Common myeloid progenitor, CD34-positive (primary cell): ENCODE measurements around the gene PKD1L1.
"Not testable (repeated sequence)": the region's sequence is repeated elsewhere in the genome, so short reads cannot be mapped to it uniquely, and the experiment has no call there.

Experiments
- CTCF ChIA-PET: fragments of 350-600 bp; sonication (Branson Sonifier 250); formaldehyde crosslinking; loops from one replicate; lab custom pipeline; 2021; ENCODE audit warnings: antibody characterized with exemption; lab: Charles Lee
- POLR2A ChIA-PET: fragments of 350-600 bp; sonication (Branson Sonifier 250); formaldehyde crosslinking; loops from one replicate; lab custom pipeline; 2021; ENCODE audit warnings: antibody characterized with exemption; lab: Charles Lee
- DNase-seq, 3 donors: peaks; one replicate each; pipeline versions ENCODE4 v3.0.0 to v3.0.0-alpha.2; 2013
- H3K27ac ChIP-seq, 2 experiments: 1 replicate in 1 of 2; 2 replicates in 1 of 2; pipeline ENCODE4 v1.7.0; 2013; ENCODE audit warnings: inconsistent platforms in 2 of 2, low read length in 2 of 2, mild to moderate bottlenecking in 2 of 2, low read depth in 1 of 2, moderate library complexity in 1 of 2; ENCODE audit not compliant: severe bottlenecking in 2 of 2, insufficient read depth in 1 of 2, poor library complexity in 1 of 2
- H3K27me3 ChIP-seq, 5 experiments: replicated peaks in 2 of 5; 1 replicate in 3 of 5; 2 replicates in 2 of 5; pipeline versions ENCODE4 v1.6.1 to v1.7.0; 2013; ENCODE audit warnings: low read length in 4 of 5, mild to moderate bottlenecking in 2 of 5, moderate library complexity in 2 of 5, inconsistent platforms in 1 of 5; ENCODE audit not compliant: insufficient read depth in 5 of 5, control insufficient read depth in 4 of 5
- H3K36me3 ChIP-seq, 4 experiments: 1 replicate in 2 of 4; 2 replicates in 2 of 4; pipeline versions ENCODE4 v1.6.1 to v1.7.0; 2013; ENCODE audit warnings: low read length in 3 of 4, control low read depth in 1 of 4, mild to moderate bottlenecking in 1 of 4; ENCODE audit not compliant: control insufficient read depth in 4 of 4, insufficient read depth in 4 of 4
- H3K4me1 ChIP-seq, 4 experiments: 1 replicate in 3 of 4; 2 replicates in 1 of 4; pipeline versions ENCODE4 v1.6.1 to v1.7.1; 2013; ENCODE audit warnings: low read length in 3 of 4, mild to moderate bottlenecking in 3 of 4, control low read depth in 1 of 4, inconsistent platforms in 1 of 4, moderate library complexity in 1 of 4; ENCODE audit not compliant: control insufficient read depth in 4 of 4, insufficient read depth in 4 of 4; ENCODE audit errors: control extremely low read depth in 1 of 4
- H3K4me3 ChIP-seq, 7 experiments: 1 replicate in 4 of 7; 2 replicates in 3 of 7; pipeline versions ENCODE4 v1.5.1 to v1.7.0; 2013; ENCODE audit warnings: mild to moderate bottlenecking in 7 of 7, low read length in 6 of 7, moderate library complexity in 6 of 7, inconsistent platforms in 2 of 7, low read depth in 2 of 7, control low read depth in 1 of 7; ENCODE audit not compliant: insufficient read depth in 4 of 7, control insufficient read depth in 1 of 7; ENCODE audit errors: extremely low read depth in 1 of 7
- H3K9me3 ChIP-seq, 5 experiments: 1 replicate in 4 of 5; 2 replicates in 1 of 5; pipeline versions ENCODE4 v1.6.1 to v1.7.1; 2013; ENCODE audit warnings: low read length in 4 of 5, mild to moderate bottlenecking in 2 of 5, inconsistent platforms in 1 of 5, low read depth in 1 of 5, moderate library complexity in 1 of 5; ENCODE audit not compliant: control insufficient read depth in 4 of 5, insufficient read depth in 2 of 5; ENCODE audit errors: control extremely low read depth in 1 of 5
- WGBS: methylation state at CpG from one replicate; pipeline ENCODE4 v1.1.5; 2013; ENCODE audit not compliant: insufficient coverage; 5-methylcytosine and 5-hydroxymethylcytosine counted together

PKD1L1 gene

DNA sequence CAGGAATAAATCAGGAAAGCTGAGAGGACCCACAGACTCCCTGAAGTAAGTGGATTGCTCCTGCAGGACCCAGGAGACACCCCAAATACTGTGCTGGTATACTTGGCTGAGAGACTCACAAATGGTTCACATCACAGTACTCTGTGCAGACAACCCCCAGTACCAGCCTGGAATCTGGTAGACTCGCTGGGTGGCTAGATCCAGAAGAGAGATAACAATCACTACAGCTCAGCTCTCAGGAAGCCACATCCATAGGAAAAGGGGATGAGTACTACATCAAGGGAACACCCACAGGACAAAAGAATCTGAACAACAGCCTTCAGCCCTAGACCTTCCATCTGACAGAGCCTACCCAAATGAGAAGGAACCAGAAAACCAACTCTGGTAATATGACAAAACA lies 31.8 kb downstream of the PKD1L1 start:
- H3K9me3 ChIP-seq, H3K27ac ChIP-seq, DNase-seq, H3K4me3 ChIP-seq, H3K4me1 ChIP-seq, H3K27me3 ChIP-seq, POLR2A ChIA-PET, H3K36me3 ChIP-seq: not testable (repeated sequence)
- no CpG with 5 or more reads among the region's 1 CpG for WGBS
- CTCF ChIA-PET: interaction anchor here (1.2 kb wide), 2 partner anchors 13 to 28 kb away, joined by 3 read pairs; no protein-coding TSS in a partner anchor

DNA sequence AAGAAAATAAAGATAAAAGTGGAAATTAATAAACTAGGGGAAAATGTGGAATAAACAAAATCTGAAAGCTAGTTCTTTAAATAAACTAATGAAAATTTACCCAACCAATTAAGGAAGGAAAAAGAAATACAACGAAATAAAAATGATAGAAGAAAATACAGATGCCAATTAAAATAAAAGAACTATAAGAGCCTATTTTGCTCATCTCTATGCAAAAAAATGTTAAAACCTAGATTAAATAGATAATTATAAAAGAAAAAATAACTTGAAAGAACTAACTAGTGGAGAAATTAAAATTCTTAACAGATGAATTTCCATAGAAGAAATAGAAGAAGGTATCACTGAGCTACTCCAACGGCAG lies 32.7 kb downstream of the PKD1L1 start:
- no peak for DNase-seq
- Histone ChIP-seq H3K4me1 (no peaks in the 10 kb centered on the region), H3K27me3 (peaks cover 0 to 5% (median 0%) of the 10 kb centered on the region in 5 experiments), H3K27ac (no peak overlapping the region), H3K36me3 (no peaks in the 10 kb centered on the region), H3K4me3 (no peak overlapping the region), H3K9me3 (no peaks in the 10 kb centered on the region)
- no CpG with 5 or more reads among the region's 2 CpGs for WGBS
- ChIA-PET CTCF (interaction anchor here (0.8 kb wide), 1 partner anchor 29 kb away, joined by 3 read pairs; no protein-coding TSS in a partner anchor), POLR2A (no interaction called here)

DNA sequence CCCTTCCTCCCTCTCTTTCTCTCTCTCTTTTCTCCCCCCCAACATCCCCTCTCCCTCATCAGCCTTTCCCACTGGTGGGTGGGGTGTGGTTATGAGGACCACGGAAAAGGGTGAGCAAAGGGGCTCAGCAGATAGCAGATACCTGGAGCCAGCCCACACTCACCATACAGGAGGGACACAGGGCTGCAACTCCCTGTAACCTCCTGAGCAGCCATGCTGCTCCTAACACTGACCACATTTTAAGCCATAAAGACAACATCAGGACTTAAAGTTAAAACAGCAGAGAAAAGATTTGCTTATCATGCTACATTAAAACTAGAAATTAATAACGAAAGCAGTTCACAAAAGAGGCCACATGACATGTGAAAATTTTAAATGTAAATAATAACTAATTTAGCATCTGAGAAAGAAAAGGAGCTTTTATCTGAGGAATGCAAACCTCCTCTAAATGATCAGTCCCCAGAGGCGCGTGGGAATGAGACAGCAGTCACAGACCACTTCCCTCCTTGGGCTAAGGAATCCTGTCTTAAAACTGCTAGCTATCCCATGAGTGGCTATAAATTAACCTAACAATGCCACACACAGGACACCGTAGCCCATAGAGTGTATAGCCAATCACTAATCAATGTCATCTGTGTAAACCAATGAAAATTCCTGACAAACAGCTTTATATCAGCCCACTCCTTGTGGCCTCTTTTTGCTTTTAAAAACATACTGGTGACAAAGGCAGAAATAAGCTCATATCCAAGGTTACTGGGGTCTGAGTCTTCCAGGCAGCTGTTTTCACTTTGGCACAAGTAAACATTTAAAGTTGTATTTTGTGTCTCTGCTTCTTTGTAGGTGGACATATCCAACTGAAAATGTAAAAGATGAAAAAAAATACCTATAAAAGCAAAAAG lies 33.3 kb downstream of the PKD1L1 start:
- no peak for DNase-seq
- WGBS: 87% methylated on average over 3 of the region's 5 CpGs
- no peak overlapping the region for H3K4me3 ChIP-seq
- no peaks in the 10 kb centered on the region for H3K9me3 ChIP-seq
- no peak overlapping the region for H3K27ac ChIP-seq
- ChIA-PET POLR2A (no interaction called here), CTCF (interaction anchor here (0.8 kb wide), 1 partner anchor 30 kb away, joined by 3 read pairs; no protein-coding TSS in a partner anchor)
- no peaks in the 10 kb centered on the region for H3K36me3 ChIP-seq
- no peaks in the 10 kb centered on the region for H3K4me1 ChIP-seq
- peaks cover 0 to 5% (median 0%) of the 10 kb centered on the region in 5 experiments for H3K27me3 ChIP-seq

DNA sequence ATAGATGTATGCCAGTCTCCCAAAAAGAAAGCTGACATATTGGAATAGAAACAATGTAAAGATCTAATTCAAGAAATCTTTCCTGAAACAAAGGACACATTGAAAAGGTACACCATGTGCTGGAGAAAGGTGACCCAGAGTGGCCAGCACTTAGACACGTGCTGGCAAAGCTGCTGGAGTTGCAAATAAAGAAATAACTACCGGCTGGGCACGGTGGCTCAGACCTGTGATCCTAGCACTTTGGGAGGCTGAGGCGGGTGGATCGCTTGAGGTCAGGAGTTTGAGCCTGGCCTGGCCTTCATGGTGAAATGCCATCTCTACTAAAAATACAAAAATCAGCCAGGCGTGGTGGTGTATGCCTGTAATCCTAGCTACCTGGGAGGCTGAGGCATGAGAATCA lies 35.9 kb downstream of the PKD1L1 start:
- no peak for DNase-seq
- Histone ChIP-seq H3K4me1 (no peaks in the 10 kb centered on the region), H3K4me3 (no peak overlapping the region), H3K9me3 (no peaks in the 10 kb centered on the region), H3K36me3 (no peaks in the 10 kb centered on the region), H3K27ac (no peak overlapping the region), H3K27me3 (peaks cover 0 to 5% (median 0%) of the 10 kb centered on the region in 5 experiments)
- WGBS: 92% methylated on average over 4 of the region's 6 CpGs
- CTCF ChIA-PET: no interaction called here
- POLR2A ChIA-PET: no interaction called here

DNA sequence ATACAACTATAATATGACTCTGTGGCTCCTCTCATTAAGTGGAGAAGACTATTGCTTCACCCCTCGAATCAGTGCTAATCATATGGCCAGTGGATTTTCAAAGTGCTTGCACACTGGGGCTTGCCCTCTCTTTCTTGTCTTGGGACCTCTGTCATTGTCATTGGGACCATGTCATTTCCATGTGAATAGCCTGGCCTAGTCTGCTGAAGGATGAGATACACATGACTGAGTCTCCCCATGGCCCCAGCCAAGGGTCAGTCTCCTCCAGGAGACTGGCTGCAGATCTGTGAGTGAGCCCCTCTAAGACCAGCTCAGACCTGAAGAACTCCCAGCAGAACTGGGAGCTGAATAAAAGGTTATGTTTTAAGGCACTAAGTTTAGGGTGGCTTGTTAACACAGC lies 39.5 kb downstream of the PKD1L1 start:
- Histone ChIP-seq H3K27me3 (no peaks in the 10 kb centered on the region), H3K36me3 (no peaks in the 10 kb centered on the region), H3K9me3 (no peaks in the 10 kb centered on the region), H3K27ac (no peak overlapping the region), H3K4me1 (no peaks in the 10 kb centered on the region), H3K4me3 (no peak overlapping the region)
- ChIA-PET CTCF (no interaction called here), POLR2A (no interaction called here)
- DNase-seq: no peak
- WGBS: 100% methylated on average over 1 of the region's 1 CpG

DNA sequence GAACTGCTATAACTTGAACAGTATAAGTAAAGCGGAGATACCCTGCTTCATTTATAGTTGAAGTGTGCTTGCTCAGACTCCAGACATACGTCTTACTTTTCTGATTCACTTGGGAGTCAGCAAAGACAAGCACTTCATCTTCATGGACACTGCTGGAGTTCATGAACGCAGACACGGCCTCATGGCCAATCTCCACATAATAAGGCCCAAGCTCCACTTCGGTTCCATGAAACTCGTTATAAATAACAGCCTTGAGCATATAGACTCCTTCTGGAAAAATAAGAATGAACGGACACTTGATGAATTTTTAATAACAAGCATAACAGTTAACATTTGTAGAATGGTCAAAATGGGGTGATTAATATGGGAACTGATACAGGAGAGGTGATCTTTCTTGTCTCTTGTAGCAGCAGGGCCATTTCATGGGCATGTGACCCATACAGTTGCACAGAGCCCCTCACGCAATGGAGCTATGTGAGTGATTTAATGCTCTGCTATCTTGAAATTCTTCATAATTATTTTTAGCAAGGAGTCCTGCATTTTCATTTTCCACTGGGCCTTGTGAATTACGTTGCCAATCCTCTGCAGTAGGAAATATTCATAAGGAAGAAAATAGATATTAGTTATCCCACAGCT lies 40.2 kb downstream of the PKD1L1 start:
- 94% methylated on average over 2 of the region's 9 CpGs for WGBS
- ChIA-PET CTCF (interaction anchor here (1.1 kb wide), 1 partner anchor 18 kb away, joined by 3 read pairs; no protein-coding TSS in a partner anchor), POLR2A (no interaction called here)
- peaks cover 0 to 2% (median 0%) of the 10 kb centered on the region in 5 experiments for H3K27me3 ChIP-seq
- no peaks in the 10 kb centered on the region for H3K9me3 ChIP-seq
- no peaks in the 10 kb centered on the region for H3K36me3 ChIP-seq
- no peak overlapping the region for H3K4me3 ChIP-seq
- DNase-seq: no peak
- H3K4me1 ChIP-seq: no peaks in the 10 kb centered on the region
- H3K27ac ChIP-seq: no peak overlapping the region

DNA sequence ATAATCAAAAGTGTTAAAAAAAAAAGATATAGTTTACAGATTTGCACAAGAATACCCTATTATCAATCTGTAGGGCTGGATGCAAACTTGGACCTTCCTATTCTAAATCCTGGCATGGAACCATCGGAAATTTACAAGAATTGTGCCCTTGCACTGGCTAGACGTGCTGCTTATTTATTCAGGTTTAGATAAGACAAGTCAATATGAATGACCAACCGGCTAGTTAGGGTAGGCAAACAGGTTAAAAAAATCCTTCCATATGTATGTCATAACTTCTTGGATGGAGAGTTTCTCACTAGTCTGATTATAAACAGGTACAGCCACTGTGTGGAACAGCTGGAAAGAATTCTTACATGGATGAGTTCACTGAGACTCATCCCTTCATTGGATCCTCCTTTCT lies 41.4 kb downstream of the PKD1L1 start:
- Histone ChIP-seq H3K36me3 (no peaks in the 10 kb centered on the region), H3K4me3 (no peak overlapping the region), H3K27ac (no peak overlapping the region), H3K27me3 (peaks cover 0 to 4% (median 0%) of the 10 kb centered on the region in 5 experiments), H3K4me1 (no peaks in the 10 kb centered on the region), H3K9me3 (no peaks in the 10 kb centered on the region)
- CTCF ChIA-PET: no interaction called here
- WGBS: 100% methylated on average over 3 of the region's 3 CpGs
- POLR2A ChIA-PET: no interaction called here
- no peak for DNase-seq
